ENCODE measurements around the gene G0S2.

The G0S2 gene

DNA sequence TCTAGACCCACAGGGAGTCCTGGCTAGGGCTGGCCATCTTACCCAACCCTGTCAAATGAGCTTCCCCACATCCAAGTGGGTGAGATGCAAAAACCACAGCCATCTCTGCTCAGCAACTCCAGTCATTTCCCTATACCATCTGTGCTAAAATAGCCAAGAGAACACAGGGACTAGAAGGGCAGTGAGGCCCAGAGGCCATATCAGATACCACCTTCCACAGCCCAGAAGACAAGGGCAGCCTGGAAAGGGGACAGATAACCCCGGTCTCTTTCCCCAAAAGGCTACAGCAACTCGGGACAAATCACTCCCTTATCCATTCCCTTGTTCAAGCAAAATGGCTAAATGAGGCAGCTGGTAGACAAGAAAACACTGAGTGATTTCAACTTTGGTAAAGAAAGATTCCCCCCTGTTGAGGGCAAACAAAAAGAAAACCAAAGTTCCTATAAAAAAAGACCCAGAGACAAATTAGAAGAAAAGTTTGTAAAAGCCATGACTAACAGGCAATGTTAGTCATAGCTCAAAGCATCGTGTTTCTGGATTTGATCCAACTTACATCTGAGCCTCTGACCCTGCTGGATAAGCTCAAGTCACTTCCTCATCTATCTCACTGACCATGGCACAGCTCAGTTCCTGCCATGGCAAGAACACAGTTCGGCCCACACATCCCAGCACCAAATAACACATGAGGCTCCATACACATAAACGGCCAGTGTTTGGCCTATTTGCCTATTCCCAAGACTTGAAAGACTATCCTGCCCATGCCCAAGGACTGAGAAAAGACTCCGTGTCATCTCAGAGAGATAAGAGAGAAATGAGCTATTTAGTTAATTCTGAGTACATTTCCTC, 26.1 kb upstream of the G0S2 start:
- DNase-seq: no peak

DNA sequence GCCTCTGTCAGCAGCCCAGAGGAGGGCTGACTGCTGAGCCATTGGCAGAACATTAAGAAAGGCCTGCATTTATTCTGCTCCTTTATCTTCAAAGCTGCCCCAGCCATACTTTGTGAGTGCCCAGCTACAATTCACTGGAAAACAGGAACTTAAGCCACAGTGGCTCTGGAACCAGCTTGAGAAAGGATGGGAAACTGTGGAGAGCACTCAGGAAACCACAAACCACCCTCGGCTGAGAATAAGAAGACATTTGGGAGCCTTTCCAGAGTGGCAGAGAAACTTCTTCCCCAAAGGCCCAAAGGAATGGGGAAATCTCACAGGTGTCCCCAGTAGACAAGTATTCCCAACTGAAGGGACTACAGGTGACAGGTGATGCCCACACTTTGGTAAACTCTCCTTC, 24.8 kb upstream of the G0S2 start:
- DNase-seq: no peak

DNA sequence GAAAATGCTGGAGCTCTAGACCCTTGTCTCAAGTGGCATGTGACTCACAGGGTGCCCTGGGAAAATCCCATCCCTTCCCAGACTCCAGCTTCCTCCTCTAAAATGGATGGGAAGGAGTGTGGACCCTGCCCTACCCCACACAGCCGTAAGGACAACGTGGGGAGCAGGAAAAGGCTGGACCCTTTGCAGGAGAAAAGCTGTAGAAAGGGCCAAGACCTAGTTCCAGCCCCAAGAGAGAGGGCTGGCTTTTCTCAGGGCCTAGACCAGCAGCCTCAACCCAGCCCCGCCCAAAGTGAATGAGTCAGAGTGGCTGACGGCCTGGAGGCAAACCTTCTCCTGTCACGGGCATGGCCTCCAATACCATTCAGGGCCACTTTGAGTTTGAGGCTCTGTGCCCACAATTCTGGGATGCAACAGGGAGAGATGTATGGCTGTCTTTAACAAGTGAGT, 24.0 kb upstream of the G0S2 start:
- DNase-seq: no peak

GRCh38 chr1:209652121-209652735, 23.0 kb upstream of the G0S2 start, which contains the start of gene LAMB3:
LAMB3 (minus strand) TSS chr1:209652425; CDS start chr1:209650944, 1,481 bp downstream.
- DNase-seq: no peak

DNA sequence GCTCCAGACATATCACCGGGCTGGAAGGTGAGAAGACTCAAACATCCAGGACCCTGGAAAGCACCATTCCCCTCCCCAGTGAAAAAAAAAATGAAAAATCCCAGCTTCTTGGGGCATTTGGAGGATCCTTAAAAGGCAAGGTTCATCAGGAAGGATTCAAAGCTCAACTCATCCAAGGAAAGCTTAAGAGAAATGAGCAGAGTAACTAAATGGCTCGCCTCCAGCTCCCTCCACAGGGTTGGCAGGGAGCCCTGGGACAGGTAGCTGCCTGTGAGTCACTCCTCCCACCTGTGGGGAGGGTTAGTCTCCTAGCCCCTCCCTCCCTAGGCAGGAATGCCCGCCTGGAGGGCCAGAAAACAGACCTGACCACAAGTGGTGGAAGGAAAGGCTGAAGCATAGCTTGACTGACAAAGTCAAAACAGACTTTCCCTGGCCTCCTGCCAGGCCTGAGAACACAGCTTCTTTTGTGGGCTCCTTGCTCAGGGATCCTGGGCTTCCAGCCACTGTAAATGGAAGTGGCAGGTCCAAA, 22.3 kb upstream of the G0S2 start:
- DNase-seq: no peak

DNA sequence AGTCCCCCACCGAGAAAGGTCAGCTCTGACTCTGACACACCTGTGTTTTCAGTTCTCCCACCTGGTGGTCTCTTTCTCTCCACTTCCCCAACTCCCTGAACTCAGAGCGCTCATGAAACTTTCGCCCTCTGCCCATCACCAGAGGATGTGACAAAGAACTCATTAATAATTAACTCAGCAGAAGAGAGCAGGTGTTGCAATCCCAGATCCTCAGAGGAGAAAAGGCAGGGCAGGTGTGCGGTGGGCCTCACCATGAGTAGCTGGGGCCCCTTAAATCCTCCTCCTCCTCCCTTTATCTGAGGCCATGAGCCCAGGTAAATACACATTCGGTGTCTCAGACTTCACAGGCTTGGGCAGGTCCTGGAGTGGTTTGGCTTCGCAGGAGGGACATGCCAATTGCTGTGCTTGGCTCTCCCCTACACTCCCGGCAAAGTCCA, 21.3 kb upstream of the G0S2 start:
- no peak for DNase-seq

DNA sequence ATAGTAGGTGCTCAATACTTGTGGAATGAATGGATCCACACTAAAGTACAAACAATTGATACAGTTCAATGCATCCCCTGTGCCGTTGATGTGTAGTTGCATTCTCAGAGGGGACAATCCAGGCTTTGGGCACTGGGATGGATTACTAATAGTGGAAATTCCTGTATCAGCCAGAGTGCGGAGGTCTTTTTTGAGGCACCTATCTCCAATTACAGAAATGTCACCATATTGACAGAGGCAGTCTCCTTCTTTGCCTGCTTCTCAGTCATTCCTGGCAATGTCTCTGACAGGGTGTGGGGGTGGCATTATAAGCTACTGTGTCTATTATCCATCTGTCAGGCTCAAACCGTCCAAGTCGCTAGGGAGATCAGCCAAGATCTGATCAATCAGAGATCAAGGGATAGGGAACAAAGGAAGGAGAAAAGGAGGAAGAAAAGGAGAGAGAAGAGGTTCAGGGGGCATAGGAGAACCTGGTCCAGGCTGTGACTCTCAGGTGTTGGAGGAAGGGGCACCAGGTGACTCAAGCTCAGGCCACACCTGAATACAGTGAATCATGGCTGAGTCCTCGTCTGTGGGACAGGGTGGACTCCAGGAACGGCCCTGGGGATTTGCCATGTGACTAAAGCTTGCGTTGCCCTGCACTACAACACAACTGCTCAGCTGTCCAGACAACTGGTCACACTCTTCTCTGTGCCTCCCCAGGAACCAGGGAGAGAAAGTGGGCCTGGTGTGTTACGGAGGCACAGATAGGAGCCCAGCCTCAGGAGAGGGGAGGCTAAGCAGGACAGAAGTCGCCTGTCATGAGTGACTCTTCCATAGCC, 19.6 kb upstream of the G0S2 start:
- DNase-seq: no peak

DNA sequence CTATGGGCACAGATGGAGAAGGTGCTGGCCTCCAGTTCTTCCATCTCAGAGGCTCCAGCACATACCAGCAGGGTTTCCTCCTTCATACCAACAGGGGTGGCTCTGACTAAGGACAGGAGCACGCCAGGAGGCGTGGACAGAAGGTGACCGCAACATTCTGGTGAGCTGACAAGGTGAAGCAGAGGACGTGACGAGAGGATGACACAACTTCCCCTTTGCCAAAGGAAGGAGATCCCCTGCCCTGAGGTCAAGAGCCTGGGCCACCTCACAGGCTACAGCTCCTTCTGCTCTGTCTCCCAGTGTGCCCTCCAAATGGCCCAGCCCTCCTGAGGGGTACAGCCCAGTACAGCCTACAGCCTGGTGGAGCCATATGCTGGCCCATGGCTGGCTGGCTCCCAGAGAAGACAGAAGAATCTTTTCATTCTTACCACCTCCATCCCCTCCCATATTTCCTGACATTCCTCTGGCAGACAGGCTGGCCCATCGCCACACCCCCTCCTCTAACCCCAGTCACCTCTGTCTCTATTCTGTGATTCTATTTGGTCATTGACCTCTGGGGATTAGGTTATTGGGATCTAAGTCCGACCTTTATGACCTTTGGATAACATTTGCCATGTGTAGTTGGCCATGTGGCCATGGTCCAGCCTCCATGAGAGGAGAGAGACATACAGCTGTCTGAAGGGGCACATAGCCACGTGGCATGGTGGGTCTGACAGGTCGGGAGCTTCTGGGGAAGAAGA, 17.9 kb upstream of the G0S2 start:
- no peak for DNase-seq

- no peak for DNase-seq
These were observed 17.3 kb upstream of the G0S2 start for GRCh38 chr1:209657918-209658317.

DNA sequence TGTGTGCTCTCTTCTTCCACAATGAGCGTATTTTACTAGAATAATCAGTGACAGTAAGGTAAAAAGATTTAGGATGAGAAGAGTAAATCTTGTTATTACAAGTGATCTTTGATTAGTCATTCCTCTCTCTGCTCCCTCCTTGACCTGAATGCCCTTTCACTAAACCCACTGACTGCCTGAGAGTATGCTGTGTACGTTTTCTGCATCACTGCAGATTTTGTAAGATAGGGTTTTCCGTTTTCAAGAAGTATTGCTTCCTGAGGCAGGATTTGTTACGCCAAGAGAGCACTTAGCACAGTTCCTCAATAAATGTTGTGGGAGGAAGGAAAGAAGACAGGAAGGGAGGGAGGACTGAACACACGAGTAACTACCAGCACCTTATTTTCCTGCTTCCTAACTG, 15.3 kb upstream of the G0S2 start:
- DNase-seq: no peak

- no peak for DNase-seq
These were observed 14.1 kb upstream of the G0S2 start for GRCh38 chr1:209661071-209661470.

DNA sequence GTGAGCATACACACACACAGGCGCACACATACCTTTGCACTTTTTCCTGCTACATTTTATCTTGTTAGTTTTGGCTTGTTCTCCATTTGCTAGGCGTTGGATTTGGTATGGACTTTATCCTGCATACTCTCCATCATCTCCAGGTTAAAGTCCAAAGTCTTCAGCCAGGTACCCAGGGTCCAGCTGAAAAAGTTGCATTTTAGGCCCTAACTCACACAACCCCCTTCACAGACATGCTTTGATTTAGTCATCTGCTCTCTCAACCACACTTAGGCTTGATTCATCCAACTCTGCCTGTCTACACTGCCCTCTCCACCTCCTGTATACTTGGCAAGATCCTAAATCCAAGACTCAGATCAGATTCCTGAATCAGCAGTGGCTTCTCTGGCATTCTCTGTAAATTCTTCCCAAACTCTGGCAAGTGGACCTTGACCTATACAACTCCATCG, 12.3 kb upstream of the G0S2 start:
- DNase-seq: no peak

DNA sequence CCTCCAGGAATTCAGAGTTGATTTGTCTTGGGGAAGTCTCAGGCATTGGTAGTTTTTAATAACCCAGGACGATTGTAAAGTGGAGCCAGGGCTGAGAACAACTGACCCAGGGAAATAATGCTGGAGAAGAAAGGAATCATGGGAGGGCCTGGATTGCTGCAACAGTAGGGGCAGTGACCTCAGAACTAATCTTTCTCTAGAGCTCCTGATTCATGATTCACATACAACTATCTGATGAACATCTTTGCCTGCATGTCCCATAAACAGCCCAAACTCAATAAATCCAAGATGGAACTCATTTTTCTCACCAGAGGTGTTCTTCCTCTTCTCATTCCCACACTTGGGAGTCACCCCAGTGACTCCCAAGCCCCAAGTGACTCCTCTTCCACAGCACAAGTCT, 8.1 kb upstream of the G0S2 start:
- no peak for DNase-seq

DNA sequence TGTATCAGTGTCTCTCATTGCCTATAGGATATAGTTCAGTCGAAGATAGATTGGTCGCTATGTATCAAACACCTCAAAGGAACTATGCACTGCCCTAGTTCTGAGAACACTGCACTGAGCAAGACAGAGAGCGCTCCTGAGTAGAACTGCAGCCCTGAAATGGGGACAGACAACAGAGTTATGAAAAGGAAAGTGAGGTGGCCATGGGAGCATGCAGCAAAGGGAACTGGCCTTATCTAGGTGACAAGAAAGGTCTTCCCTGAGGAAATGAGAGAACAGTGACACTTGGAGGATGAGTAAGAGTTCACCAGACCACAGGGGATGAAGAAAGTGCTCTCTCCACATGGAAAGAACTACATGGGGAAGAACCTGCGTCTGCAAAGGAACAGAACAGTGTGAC, 7.5 kb upstream of the G0S2 start:
- no peak for DNase-seq

- DNase-seq: no peak
These were observed 4.7 kb upstream of the G0S2 start for GRCh38 chr1:209670441-209671082.

GRCh38 chr1:209672705-209673630, 2.2 kb upstream of the G0S2 start:
- DNase-seq: no peak

- DNase-seq: no peak
These were observed 1.4 kb upstream of the G0S2 start for GRCh38 chr1:209673631-209674417.

- DNase-seq: no peak
These were observed 448 bp downstream of the G0S2 start for GRCh38 chr1:209675565-209676154.

GRCh38 chr1:209678981-209679539, 3.8 kb downstream of the G0S2 start:
- DNase-seq: no peak

Measured in cerebellar nuclear complex (tissue), 1 donor.